Measurements from ENCODE around the gene FSD1L.
"Not testable (repeated sequence)": the region's sequence is repeated elsewhere in the genome, so short reads cannot be mapped to it uniquely, and the experiment has no call there.

The FSD1L gene

GRCh38 chr9:105572455-105572854 lies 124.6 kb downstream of the FSD1L start:
- DNase-seq (ENCODE audit: low spot score), result no peak

GRCh38 chr9:105579952-105580351 lies 132.1 kb downstream of the FSD1L start:
- DNase-seq (ENCODE audit: low spot score), result not testable (repeated sequence)

GRCh38 chr9:105581550-105581949 lies 133.7 kb downstream of the FSD1L start:
- DNase-seq (ENCODE audit: low spot score), result not testable (repeated sequence)

GRCh38 chr9:105593145-105593544 lies 145.3 kb downstream of the FSD1L start:
- DNase-seq (ENCODE audit: low spot score), result no peak

Data from COLO829 (cell line).